NCI-H146 (cell line): ENCODE data around the gene LIMS3.
"Not testable (repeated sequence)": the region's sequence is repeated elsewhere in the genome, so short reads cannot be mapped to it uniquely, and the experiment has no call there.

Source experiments
- DNase-seq: peaks from one replicate; lab custom pipeline; 2025; lab: John Stamatoyannopoulos, UW

LIMS3 gene

GRCh38 chr2:109927803-109928202 lies 29.3 kb downstream of the LIMS3 start:
- DNase-seq = not testable (repeated sequence)

DNA sequence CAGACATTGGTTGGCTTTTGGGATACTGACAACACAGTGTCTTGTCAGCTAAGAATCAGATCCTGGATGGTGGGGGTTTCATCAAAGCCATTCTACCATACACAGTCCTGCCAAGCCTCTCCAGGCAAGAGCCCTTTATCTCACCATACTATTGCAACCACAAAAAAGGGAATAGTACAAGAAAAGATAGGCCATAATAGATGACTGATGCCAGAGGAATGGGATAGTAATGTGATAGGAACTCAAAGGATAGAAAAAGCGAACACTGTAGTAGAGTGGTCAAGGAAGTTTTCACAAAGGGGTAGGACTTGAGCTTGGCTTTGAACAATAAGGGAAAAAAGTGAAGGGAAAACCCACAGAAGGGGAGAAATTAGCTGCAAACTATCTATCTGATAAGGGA lies 30.7 kb downstream of the LIMS3 start:
- DNase-seq = not testable (repeated sequence)

DNA sequence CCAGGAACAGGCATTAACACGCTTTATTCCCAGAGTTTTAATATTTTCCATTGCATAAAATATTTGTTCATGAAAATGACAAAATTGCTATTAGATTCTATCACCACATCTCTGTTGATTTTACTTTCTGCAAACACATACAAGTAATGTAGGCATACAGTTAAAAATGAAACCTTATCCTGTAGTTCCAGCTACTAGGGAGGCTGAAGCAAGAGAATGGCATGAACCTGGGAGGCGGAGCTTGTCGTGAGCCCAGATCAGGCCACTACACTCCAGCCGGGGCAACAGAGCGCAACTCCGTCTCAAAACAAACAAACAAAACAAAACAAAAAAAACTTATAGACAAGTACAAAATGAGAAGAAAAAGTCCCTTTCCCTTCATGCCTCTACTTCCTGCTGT lies 38.0 kb downstream of the LIMS3 start:
- not testable (repeated sequence) for DNase-seq

GRCh38 chr2:109945362-109945761 lies 46.9 kb downstream of the LIMS3 start:
- DNase-seq = not testable (repeated sequence)

DNA sequence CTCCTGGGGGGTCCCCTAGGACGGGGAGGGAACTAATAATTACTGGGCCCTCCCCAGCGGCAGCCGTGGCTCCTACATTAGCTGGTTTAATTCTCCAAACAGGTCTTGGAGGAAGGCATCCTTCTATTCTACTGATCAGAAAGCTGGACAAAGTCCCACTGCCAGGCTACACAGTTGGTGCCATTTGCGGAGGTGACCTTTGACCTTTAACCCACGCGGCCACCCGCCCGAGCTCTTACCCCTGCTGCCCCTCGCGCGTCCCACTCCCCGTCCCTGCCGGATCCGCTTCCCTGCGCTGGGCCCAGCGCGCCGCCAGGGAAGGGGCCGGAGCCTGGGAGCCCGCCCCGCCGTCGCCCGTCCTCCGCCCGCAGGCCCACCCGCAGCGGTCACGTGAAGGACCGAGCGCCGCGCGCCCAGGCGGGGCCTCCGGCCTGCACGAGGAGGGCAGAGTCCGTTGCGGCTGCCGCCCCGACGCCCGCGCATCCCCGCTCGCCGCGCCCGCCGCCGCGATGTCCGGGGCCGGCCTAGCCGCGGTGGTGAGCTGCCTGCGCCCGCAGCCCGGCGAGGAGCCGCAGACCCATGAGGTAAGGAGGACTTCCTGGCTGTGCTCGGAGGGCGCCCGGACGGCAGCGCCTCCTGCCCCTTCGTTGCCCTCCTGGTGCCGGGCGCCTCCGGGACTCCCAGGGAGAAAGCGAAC lies 48.9 kb downstream of the LIMS3 start:
- DNase-seq = not testable (repeated sequence)

GRCh38 chr2:109947959-109948520 lies 49.6 kb downstream of the LIMS3 start:
- DNase-seq = not testable (repeated sequence)

DNA sequence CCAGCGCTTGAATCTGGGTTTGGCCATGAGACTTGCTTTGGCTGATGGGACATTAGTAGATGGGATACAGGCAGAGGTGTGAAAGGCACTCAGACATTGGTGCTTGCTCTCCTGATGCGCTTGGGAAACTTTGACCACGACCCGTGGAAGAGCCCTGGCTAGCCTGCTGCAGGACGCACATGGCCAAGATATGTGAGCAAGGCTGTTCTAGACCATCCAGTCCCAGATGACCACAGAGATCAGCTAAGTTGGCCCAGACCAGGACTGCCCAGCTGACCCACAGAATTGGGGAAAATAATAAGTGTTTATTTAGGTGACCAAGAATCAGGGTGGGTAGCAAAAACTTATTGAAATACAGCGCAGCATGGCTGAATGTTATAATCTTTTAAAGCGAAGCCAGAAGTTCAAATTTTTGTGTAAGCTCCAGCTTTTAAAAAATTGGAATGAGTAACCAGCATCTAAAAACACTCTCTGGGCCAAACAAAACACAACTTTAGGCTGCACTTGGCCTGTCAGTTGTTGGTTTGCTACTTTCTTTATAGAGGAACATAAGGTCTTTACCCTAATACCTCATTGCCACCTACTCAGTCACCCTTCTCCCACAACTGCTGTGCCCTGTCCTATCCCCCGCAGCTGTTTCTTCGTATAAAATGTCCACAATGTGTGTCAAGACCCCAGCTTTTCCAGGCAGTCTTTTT lies 51.8 kb downstream of the LIMS3 start:
- DNase-seq = not testable (repeated sequence)

GRCh38 chr2:109963942-109964341 lies 65.5 kb downstream of the LIMS3 start:
- not testable (repeated sequence) for DNase-seq

DNA sequence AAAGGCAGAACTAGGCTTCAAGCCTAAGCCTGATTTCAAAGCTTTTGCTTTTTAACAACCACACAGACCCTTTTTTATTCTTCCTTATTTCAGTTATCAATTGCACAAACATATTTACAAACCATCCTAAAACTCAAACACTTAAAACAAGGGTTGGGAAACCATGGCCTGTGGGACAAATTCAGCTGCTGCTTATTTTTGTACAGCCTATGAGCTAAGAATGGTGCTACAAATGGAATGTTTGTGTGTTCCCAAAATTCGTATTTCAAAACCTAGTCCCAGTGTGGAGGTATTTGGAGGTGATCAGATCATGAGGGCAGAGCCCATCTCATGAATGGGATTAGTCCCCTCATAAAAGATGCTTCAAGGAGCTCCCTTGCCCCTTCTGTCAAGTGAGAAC lies 67.0 kb downstream of the LIMS3 start:
- not testable (repeated sequence) for DNase-seq

GRCh38 chr2:109966107-109966736 lies 67.7 kb downstream of the LIMS3 start:
- DNase-seq = not testable (repeated sequence)

GRCh38 chr2:109966858-109967257 lies 68.4 kb downstream of the LIMS3 start:
- DNase-seq = not testable (repeated sequence)

GRCh38 chr2:109969864-109970263 lies 71.4 kb downstream of the LIMS3 start:
- DNase-seq = not testable (repeated sequence)

DNA sequence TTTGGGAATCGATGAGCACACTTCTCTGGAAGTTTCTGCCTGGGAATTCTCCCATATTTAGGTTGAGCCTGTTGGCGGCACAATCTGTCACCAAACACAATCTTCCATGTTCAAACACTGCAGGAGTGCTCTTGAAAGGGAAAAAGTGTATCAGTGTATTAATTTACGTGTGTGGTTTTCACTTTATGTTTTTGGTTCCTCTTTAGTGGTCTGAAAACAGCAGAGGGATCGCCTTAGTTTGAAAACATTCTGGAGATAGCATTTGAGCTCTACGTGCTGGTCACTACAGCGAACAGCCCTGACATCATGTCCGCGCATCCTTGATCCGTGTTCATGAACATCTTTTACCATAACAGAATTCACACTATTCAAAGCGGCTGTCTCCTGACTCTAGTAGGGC lies 73.2 kb downstream of the LIMS3 start:
- not testable (repeated sequence) for DNase-seq
